Activated CD8-positive, alpha-beta T cell treated with anti-CD3 and anti-CD28 coated beads, Interleukin-2, amount 10 ng/mL, durations not matched to agents 7 days and 5 days (primary cell): ENCODE measurements around the gene ATP10A. TPM values are rescaled to one million over a fixed set of nuclear protein-coding genes. Genes with fewer than 3 reads are reported as not detected.

Experiments
- ATAC-seq: fragments of 150-1000 bp; cut with Tn5 transposase; one replicate; pipeline ENCODE4 v1.10.0; 2021; ENCODE audit warnings: moderate library complexity
- CTCF ChIA-PET: fragments of 350-600 bp; sonication (Branson Sonifier 250); formaldehyde crosslinking; loops from one replicate; lab custom pipeline; 2021; ENCODE audit warnings: antibody characterized with exemption; lab: Charles Lee
- POLR2A ChIA-PET: fragments of 350-600 bp; sonication (Branson Sonifier 250); formaldehyde crosslinking; loops from one replicate; lab custom pipeline; 2021; ENCODE audit warnings: antibody characterized with exemption; lab: Charles Lee
- DNase-seq: peaks from one replicate; pipeline ENCODE4 v3.0.0-alpha.2; 2020
- H3K27ac Mint-ChIP-seq: one replicate; pipeline ENCODE4 v1.8.0; 2021; ENCODE audit warnings: mild to moderate bottlenecking, mixed read lengths
- H3K27me3 Mint-ChIP-seq: one replicate; pipeline ENCODE4 v1.8.0; 2021; ENCODE audit warnings: low read depth, mixed read lengths
- H3K36me3 Mint-ChIP-seq: one replicate; pipeline ENCODE4 v1.8.0; 2021; ENCODE audit warnings: low read depth, mixed read lengths
- H3K4me1 Mint-ChIP-seq: one replicate; pipeline ENCODE4 v1.8.0; 2021; ENCODE audit warnings: low read depth, mixed read lengths
- H3K4me3 Mint-ChIP-seq: one replicate; pipeline ENCODE4 v1.8.0; 2021; ENCODE audit warnings: mild to moderate bottlenecking, mixed read lengths
- H3K9me3 Mint-ChIP-seq: one replicate; pipeline ENCODE4 v1.8.0; 2022; ENCODE audit warnings: mixed read lengths; ENCODE audit not compliant: insufficient read depth
- total RNA-seq, 2 experiments: library from RNA; stranded (reverse); gene quantifications; one replicate each; pipeline ENCODE4 v1.2.3, GENCODE V29; 2021

ATP10A gene
- total RNA-seq, 2 experiments from 2014 or later: 53.8 to 58.9 TPM

GRCh38 chr15:25810154-25810553, 53.0 kb downstream of the ATP10A start:
- H3K4me3 Mint-ChIP-seq: no peak overlapping the region
- peaks cover 74% of the 10 kb centered on the region for H3K4me1 Mint-ChIP-seq
- H3K27me3 Mint-ChIP-seq: no peaks in the 10 kb centered on the region
- ATAC-seq (no peak), DNase-seq (no peak)
- no peaks in the 10 kb centered on the region for H3K9me3 Mint-ChIP-seq
- peaks cover 52% of the 10 kb centered on the region for H3K36me3 Mint-ChIP-seq
- H3K27ac Mint-ChIP-seq: no peak overlapping the region
- ChIA-PET CTCF (interaction anchor here (1.1 to 1.8 kb wide), 3 partner anchors 27 to 124 kb away, joined by 3 to 4 read pairs (median 4); no protein-coding TSS in a partner anchor), POLR2A (interaction anchor here (0.8 kb wide), 1 partner anchor 94 kb away, joined by 3 read pairs; no protein-coding TSS in a partner anchor)

GRCh38 chr15:25807063-25807462, 56.1 kb downstream of the ATP10A start:
- ATAC-seq: no peak
- no peak for DNase-seq
- Mint-ChIP-seq H3K9me3 (no peaks in the 10 kb centered on the region), H3K36me3 (peaks cover 32% of the 10 kb centered on the region), H3K4me1 (peaks cover 45% of the 10 kb centered on the region), H3K4me3 (no peak overlapping the region), H3K27me3 (no peaks in the 10 kb centered on the region), H3K27ac (no peak overlapping the region)
- POLR2A ChIA-PET: no interaction called here
- CTCF ChIA-PET: no interaction called here

GRCh38 chr15:25805031-25805430, 58.1 kb downstream of the ATP10A start:
- Mint-ChIP-seq H3K4me3 (no peak overlapping the region), H3K9me3 (no peaks in the 10 kb centered on the region), H3K27ac (no peak overlapping the region), H3K4me1 (peaks cover 39% of the 10 kb centered on the region), H3K27me3 (no peaks in the 10 kb centered on the region), H3K36me3 (peaks cover 26% of the 10 kb centered on the region)
- ChIA-PET POLR2A (no interaction called here), CTCF (no interaction called here)
- ATAC-seq: no peak
- no peak for DNase-seq

GRCh38 chr15:25804451-25804850, 58.7 kb downstream of the ATP10A start:
- no peak for DNase-seq
- ATAC-seq: no peak
- Mint-ChIP-seq H3K4me1 (peaks cover 38% of the 10 kb centered on the region), H3K27ac (no peak overlapping the region), H3K9me3 (no peaks in the 10 kb centered on the region), H3K36me3 (peaks cover 26% of the 10 kb centered on the region), H3K27me3 (no peaks in the 10 kb centered on the region), H3K4me3 (no peak overlapping the region)
- CTCF ChIA-PET: no interaction called here
- POLR2A ChIA-PET: no interaction called here

- POLR2A ChIA-PET: no interaction called here
- CTCF ChIA-PET: interaction anchor here (0.8 kb wide), 1 partner anchor 20 kb away, joined by 3 read pairs; no protein-coding TSS in a partner anchor
These were observed 59.6 kb downstream of the ATP10A start for GRCh38 chr15:25803541-25803940.

GRCh38 chr15:25803036-25803435, 60.1 kb downstream of the ATP10A start:
- DNase-seq (no peak), ATAC-seq (no peak)
- Mint-ChIP-seq H3K36me3 (peaks cover 24% of the 10 kb centered on the region), H3K9me3 (no peaks in the 10 kb centered on the region), H3K4me1 (peaks cover 39% of the 10 kb centered on the region), H3K27me3 (no peaks in the 10 kb centered on the region), H3K4me3 (no peak overlapping the region), H3K27ac (no peak overlapping the region)
- ChIA-PET POLR2A (no interaction called here), CTCF (interaction anchor here (0.8 kb wide), 1 partner anchor 19 kb away, joined by 3 read pairs; no protein-coding TSS in a partner anchor)

More at GRCh38 chr15:25803541-25803940, 59.6 kb downstream of the ATP10A start:
- H3K36me3 Mint-ChIP-seq: peaks cover 24% of the 10 kb centered on the region
- no peaks in the 10 kb centered on the region for H3K27me3 Mint-ChIP-seq
- ATAC-seq (no peak), DNase-seq (no peak)
- H3K4me3 Mint-ChIP-seq: no peak overlapping the region
- peaks cover 39% of the 10 kb centered on the region for H3K4me1 Mint-ChIP-seq
- H3K9me3 Mint-ChIP-seq: no peaks in the 10 kb centered on the region
- no peak overlapping the region for H3K27ac Mint-ChIP-seq

GRCh38 chr15:25802285-25802830, 60.8 kb downstream of the ATP10A start:
- Mint-ChIP-seq H3K27ac (no peak overlapping the region), H3K9me3 (no peaks in the 10 kb centered on the region), H3K27me3 (no peaks in the 10 kb centered on the region), H3K36me3 (peaks cover 21% of the 10 kb centered on the region), H3K4me3 (no peak overlapping the region), H3K4me1 (peaks cover 41% of the 10 kb centered on the region)
- POLR2A ChIA-PET: no interaction called here
- DNase-seq: no peak
- CTCF ChIA-PET: interaction anchor here (0.8 kb wide), 1 partner anchor 18 kb away, joined by 3 read pairs; no protein-coding TSS in a partner anchor
- ATAC-seq: no peak

GRCh38 chr15:25801586-25802284, 61.4 kb downstream of the ATP10A start:
- DNase-seq: no peak
- Mint-ChIP-seq H3K9me3 (no peaks in the 10 kb centered on the region), H3K27me3 (no peaks in the 10 kb centered on the region), H3K36me3 (peaks cover 22% of the 10 kb centered on the region), H3K27ac (no peak overlapping the region), H3K4me1 (peaks cover 42% of the 10 kb centered on the region), H3K4me3 (no peak overlapping the region)
- ATAC-seq: no peak
- POLR2A ChIA-PET: no interaction called here
- CTCF ChIA-PET: no interaction called here

- no peaks in the 10 kb centered on the region for H3K9me3 Mint-ChIP-seq
- H3K36me3 Mint-ChIP-seq: peaks cover 17% of the 10 kb centered on the region
- POLR2A ChIA-PET: no interaction called here
- CTCF ChIA-PET: no interaction called here
- ATAC-seq (no peak), DNase-seq (no peak)
- peaks cover 41% of the 10 kb centered on the region for H3K4me1 Mint-ChIP-seq
- no peak overlapping the region for H3K4me3 Mint-ChIP-seq
- H3K27ac Mint-ChIP-seq: no peak overlapping the region
- H3K27me3 Mint-ChIP-seq: no peaks in the 10 kb centered on the region
These were observed 62.2 kb downstream of the ATP10A start for GRCh38 chr15:25800761-25801515.

GRCh38 chr15:25799906-25800700, 63.0 kb downstream of the ATP10A start:
- H3K4me1 Mint-ChIP-seq: peaks cover 47% of the 10 kb centered on the region
- H3K27ac Mint-ChIP-seq: peak overlapping the region; percentile 56
- ChIA-PET POLR2A (no interaction called here), CTCF (interaction anchor here (1.3 kb wide), 1 partner anchor 12 kb away, joined by 3 read pairs; no protein-coding TSS in a partner anchor)
- H3K9me3 Mint-ChIP-seq: no peaks in the 10 kb centered on the region
- H3K4me3 Mint-ChIP-seq: no peak overlapping the region
- peaks cover 19% of the 10 kb centered on the region for H3K36me3 Mint-ChIP-seq
- H3K27me3 Mint-ChIP-seq: no peaks in the 10 kb centered on the region
- no peak for DNase-seq
- no peak for ATAC-seq
